GM21528 (cell line): ENCODE measurements around the gene HPN.
"Not testable (repeated sequence)": the region's sequence is repeated elsewhere in the genome, so short reads cannot be mapped to it uniquely, and the experiment has no call there.

ENCODE experiments used
- ATAC-seq: cut with Tn5 transposase; IDR thresholded peaks from one replicate; pipeline ENCODE4 v1.9.1; 2021; ENCODE audit warnings: mild to moderate bottlenecking, moderate library complexity; ENCODE audit not compliant: unreplicated experiment, low FRiP score

The HPN gene

GRCh38 chr19:35042056-35042730 lies 672 bp downstream of the HPN start:
- ATAC-seq = no peak

DNA sequence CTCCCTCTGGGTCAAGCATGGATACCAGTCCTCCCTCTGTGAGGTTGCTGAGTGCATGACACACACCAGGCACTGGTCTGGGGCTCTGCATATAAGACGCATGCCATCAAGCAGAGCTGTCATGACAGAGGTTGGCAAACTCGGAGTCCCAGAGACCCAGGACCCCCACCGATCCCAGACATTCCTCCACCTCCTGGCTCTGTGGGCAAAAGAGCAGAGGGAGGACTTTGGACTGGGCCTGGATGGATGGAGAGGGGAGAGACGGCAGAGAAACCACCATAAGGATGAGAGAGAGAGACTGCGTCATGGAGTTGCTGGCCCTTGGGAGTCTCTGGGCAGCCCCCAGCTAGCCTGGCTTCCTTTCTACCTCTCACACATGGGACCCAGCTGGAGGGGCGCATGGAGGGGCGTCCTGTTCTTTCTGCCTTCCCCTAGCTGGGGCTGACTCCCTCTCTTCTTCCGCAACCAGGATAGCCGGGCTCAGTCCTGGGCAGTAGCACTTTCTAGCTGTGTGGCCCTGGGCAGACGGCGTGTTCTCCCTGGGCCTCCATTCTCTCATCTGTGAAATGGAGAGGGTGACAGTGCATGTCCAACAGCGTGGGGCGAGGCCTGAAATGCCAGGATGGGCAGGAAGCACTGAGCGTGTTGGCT lies 1.6 kb downstream of the HPN start:
- ATAC-seq = no peak

GRCh38 chr19:35043906-35044305 lies 2.4 kb downstream of the HPN start:
- ATAC-seq = no peak

- no peak for ATAC-seq
Observed at GRCh38 chr19:35044317-35045117, 3.0 kb downstream of the HPN start.

- no peak for ATAC-seq
Observed at GRCh38 chr19:35045667-35046300, 4.3 kb downstream of the HPN start.

- ATAC-seq = no peak
Observed at GRCh38 chr19:35046461-35046860, 4.9 kb downstream of the HPN start.

- no peak for ATAC-seq
Observed at GRCh38 chr19:35048911-35049411, 7.4 kb downstream of the HPN start.

DNA sequence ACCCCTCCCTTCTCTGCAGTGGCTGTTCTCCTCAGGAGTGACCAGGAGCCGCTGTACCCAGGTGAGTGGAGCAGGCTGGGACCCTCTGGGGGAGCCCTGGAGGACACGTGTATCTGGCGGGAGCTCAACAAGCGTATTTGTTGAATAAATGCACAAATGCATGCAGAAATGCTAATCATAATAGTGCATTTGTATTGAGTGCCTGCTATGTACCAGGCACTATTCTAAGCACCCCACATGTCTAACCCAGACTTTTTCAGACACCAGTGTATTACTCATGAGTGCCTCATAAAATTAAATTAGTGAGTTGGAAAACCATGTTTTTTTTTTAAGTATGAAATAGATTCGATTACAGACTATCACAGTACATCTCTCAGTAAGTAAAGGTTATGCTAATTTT lies 7.9 kb downstream of the HPN start:
- ATAC-seq = no peak

- not testable (repeated sequence) for ATAC-seq
Observed at GRCh38 chr19:35050662-35051061, 9.1 kb downstream of the HPN start.

DNA sequence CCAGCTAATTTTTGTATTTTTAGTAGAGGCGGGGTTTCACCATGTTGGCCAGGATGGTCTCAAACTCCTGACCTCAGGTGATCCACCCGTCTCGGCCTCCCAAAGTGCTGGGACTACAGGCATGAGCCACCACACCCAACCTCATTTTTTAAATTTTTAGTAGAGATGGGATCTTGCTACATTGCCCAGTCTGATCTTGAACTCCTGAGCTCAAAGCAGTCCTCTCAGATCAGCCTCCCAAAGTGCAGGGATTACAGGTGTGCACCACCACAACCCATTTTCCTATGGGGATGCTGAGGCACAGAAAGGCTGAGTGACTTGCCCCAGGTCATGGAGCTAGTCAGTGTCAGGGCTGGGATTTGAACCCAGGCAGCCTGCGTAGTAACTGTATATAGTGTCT lies 9.7 kb downstream of the HPN start:
- not testable (repeated sequence) for ATAC-seq

GRCh38 chr19:35051796-35052195 lies 10.3 kb downstream of the HPN start:
- no peak for ATAC-seq

DNA sequence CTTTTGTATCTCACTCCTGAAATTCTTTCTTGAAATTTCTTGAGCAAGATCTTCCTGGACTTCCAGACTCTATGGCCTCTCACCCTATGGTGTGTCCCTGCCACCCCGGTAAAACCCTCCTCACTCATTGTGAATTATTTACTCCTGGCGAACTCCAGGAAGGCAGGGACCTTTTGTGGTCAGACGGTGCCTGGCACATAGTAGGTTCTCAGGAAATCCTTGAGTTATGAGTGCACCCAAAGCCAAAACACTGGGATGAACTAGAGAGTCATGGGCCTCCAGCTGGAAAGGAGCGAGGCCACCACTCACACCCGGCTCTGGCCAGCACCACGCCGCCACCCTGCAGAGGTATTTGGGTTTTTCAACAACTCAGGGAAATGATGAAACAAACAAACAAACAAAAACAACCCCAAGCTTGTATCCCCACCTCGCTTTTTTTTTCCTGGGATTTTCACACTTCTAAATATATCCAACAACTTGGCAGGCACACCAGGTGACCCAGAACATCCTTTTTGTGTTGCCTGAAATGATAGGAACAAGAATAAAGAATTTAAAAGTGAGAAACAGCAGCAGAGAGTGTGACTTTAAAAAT lies 11.2 kb downstream of the HPN start:
- ATAC-seq = no peak

- ATAC-seq = no peak
Observed at GRCh38 chr19:35053667-35054293, 12.3 kb downstream of the HPN start.

DNA sequence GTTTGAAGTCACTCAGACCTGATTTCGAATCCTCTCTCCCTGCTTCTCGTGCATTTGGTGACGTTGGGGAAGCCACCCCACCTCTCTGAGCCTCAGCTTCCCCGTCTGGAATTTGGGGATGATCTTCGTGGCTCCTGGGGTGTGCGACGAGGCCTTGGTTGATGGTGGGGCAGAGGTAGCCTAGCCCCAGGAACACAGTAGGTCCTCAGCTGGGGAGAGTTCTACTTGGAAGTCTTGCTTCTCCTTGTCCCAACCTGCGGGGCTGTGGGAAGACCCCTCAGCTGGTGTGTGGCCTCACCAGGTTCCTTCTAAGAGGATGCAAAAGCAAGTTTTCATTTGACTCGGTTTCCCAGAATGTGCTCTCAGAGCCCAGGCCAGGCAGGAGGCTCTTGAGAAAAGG lies 13.1 kb downstream of the HPN start:
- ATAC-seq = no peak

DNA sequence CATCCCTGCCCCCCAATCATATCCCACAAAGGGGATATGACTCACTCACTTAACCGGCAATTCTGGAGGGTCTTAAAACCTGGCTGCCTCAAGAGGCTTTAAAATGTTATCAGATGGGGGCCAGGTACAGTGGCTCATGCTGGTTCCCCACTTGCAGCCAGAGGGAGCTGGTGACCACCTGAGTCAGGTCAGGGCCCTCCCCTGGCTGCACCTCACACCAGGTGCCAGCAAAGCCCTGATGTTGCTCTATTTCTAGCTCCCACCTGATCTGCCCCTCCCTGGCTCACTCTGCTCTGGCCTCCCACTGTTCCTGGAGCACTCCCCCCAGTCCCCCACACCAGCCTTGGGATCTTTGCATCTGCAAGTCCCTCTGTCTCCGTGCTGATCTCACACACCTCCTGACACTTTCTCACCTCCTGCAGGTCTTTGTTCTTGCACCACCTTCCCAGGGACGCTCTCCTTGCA lies 14.2 kb downstream of the HPN start:
- no peak for ATAC-seq

- no peak for ATAC-seq
Observed at GRCh38 chr19:35056513-35057063, 15.1 kb downstream of the HPN start.

DNA sequence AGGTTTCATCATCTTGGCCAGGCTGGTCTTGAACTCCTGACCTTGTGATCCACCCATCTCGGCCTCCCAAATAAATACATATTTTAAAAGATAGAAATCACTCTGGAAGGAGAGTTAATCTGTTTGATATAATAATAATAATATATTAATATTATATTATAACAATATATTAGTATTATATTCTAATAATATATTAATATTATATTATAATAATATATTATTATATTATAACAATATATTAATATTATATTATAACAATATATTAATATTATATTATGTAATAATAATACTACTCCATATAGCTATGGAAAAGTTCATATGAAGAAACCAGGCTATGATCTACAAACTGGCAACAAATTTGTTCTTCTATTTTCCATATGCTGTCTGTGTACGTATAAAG lies 16.8 kb downstream of the HPN start:
- ATAC-seq = no peak

GRCh38 chr19:35059006-35059798 lies 17.7 kb downstream of the HPN start:
- ATAC-seq = no peak

GRCh38 chr19:35059799-35060091 lies 18.2 kb downstream of the HPN start:
- ATAC-seq = no peak
